AG09309 (cell line): ENCODE measurements around the gene ADCY2.

ENCODE experiments used
- DNase-seq: peaks from one replicate; pipeline ENCODE4 v3.0.0-alpha.2; 2010; ENCODE audit warnings: low read depth
- H3K4me3 ChIP-seq: 2 replicates; pipeline ENCODE4 v1.5.1; 2011; ENCODE audit warnings: mild to moderate bottlenecking, low read depth, low read length, moderate library complexity; ENCODE audit not compliant: control insufficient read depth
- TF ChIP-seq, protein P1 (sequence below): IDR thresholded peaks from 2 replicates; pipeline ENCODE4 v1.5.1; 2011; ENCODE audit warnings: mild to moderate bottlenecking, low read depth, low read length, inconsistent platforms; ENCODE audit not compliant: insufficient read depth, control insufficient read depth; ENCODE audit errors: missing control alignments

ADCY2 gene

DNA sequence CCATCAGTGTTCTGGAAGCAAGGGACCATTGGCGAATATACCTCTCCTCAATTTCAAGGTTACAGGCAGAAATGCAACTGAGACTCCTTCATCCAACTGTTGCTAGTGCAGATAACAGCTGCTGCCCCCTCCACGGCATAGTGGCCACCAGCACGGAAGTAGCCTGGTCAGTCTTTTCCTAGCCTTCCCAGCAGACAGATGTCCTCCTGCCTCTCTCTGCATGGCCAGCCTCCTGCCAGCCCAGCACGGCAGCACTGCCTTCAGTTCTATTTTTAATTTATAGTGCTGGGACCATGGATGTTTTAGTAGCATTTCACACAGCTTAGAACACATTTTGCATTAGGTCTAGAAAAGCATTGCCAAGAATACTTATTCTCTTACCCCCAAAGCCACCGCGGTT is 266.4 kb downstream of the ADCY2 start:
- no peak overlapping the region for H3K4me3 ChIP-seq
- TF ChIP-seq, protein P1, sequence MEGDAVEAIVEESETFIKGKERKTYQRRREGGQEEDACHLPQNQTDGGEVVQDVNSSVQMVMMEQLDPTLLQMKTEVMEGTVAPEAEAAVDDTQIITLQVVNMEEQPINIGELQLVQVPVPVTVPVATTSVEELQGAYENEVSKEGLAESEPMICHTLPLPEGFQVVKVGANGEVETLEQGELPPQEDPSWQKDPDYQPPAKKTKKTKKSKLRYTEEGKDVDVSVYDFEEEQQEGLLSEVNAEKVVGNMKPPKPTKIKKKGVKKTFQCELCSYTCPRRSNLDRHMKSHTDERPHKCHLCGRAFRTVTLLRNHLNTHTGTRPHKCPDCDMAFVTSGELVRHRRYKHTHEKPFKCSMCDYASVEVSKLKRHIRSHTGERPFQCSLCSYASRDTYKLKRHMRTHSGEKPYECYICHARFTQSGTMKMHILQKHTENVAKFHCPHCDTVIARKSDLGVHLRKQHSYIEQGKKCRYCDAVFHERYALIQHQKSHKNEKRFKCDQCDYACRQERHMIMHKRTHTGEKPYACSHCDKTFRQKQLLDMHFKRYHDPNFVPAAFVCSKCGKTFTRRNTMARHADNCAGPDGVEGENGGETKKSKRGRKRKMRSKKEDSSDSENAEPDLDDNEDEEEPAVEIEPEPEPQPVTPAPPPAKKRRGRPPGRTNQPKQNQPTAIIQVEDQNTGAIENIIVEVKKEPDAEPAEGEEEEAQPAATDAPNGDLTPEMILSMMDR = no peak
- DNase-seq = no peak

DNA sequence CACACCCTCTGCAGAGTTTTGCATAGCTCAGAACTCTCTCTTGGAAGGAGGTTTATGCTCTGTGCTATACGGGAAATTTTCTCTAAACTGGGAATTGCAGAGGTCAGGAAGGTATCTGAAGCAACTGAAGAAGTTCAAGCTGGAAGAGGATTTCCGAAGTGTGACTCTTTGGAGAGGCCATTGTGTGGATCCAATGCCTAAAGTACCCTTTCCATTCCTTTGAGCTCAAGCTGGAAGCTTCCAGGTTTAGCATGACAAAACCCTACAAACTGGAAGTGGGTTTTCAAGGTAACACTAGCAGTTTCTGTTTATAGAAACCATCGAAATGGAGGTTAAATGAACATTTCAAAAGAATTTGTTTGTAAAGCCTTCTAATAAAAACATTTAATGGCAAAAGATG is 267.9 kb downstream of the ADCY2 start:
- DNase-seq = no peak
- H3K4me3 ChIP-seq = no peak overlapping the region
- TF ChIP-seq, protein P1 = no peak

DNA sequence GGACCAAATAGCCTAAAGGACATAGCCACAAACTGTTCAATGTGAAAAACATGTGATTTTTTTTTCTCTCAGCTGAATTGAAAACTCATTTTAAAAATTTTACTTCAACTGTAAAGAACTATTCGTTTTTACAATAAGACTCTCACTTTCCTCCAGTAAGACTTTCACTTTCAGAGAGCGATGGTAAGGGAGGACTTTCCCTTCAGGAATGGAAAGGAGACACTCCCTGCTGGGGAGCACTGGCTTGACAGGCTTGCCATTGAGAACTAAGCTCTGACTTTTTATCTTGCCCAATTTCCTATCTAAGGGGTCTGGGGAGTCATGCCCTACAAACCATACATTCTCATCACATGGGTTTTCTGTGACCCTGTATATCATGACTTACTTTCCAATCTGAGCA is 268.3 kb downstream of the ADCY2 start:
- no peak for DNase-seq
- no peak overlapping the region for H3K4me3 ChIP-seq
- TF ChIP-seq, protein P1 = no peak

DNA sequence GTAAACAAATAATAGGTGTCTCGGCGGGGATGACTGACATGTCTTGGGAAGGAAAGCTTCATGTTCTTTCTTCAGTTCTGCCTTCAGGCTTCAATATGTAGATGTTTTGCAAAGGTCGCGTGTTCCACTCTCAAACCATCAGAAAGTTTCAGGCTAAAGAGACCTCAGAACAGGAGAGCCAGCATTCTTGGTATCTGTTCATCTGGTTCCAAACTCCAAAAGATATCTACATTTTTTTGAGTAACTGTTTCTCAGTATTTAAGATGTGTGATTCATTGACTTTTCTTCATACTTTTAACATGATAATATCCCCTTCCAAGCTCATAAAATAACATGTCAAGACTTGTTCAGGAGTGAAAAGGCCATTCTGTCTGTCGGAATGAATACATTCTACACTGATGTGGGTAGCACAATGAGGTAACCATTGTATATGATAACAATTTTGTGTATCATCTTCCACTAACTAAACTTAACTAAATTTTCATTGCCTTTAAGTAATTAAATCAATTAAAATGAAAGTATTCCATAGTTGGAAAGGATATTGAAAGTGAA is 271.4 kb downstream of the ADCY2 start:
- DNase-seq = no peak

DNA sequence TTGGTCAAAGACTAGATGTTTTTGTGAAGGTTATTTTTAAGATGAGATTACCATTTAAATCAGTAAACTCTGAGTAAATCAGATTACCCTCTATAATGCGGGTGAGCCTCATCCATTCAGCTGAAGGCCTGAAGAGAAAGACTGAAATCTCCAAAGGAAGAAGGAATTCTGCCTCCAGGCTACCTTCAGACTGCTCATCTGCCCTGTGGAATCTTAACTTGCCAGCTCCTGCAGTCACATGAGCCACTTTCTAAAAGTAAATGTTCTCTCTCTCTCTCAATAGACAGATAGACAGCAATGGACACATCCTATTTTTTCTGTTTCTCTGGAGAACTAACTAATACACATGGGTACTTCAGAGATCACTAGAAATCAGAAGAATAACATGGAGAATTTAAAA is 272.2 kb downstream of the ADCY2 start:
- TF ChIP-seq, protein P1 = no peak
- DNase-seq = no peak
- H3K4me3 ChIP-seq = no peak overlapping the region

More for the DNA sequence above, 271.4 kb downstream of the ADCY2 start:
- no peak overlapping the region for H3K4me3 ChIP-seq
- TF ChIP-seq, protein P1 = no peak

DNA sequence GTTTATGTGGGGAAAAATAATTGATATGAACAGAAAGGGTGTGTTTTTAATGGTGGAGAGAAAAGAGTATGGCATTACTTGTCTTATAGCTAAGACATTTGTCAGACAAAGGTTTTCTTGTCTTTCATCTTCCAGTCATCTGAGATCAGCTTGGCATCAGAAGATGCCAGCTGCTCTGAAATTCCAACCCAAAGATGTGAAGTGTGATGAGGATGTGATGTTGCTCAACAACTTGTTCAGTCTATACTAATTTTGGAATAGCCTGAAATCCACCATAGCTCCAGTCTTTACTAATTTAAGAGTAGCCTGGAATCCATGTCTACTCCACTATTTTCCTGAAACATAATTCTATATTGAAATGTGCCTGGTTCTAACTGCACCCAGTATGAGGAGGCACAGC is 272.7 kb downstream of the ADCY2 start:
- DNase-seq = no peak
- TF ChIP-seq, protein P1 = no peak
- no peak overlapping the region for H3K4me3 ChIP-seq
